ENCODE results near the gene SAMM50. TPM values are rescaled to one million over a fixed set of nuclear protein-coding genes. Genes with fewer than 3 reads are reported as not detected.

SAMM50 gene
- total and polyA plus RNA-seq, 10 of the 15 experiments (the other 5 are each of a cell fraction or from before 2014, with no cell fraction given) = 38.2 to 126 (median 62.4) TPM

- RAD21 ChIA-PET (ENCODE audit: unreplicated experiment) = interaction anchor here (1.5 to 4.9 kb wide), 3 partner anchors 20 to 45 kb away, joined by 6 to 42 read pairs (median 10); no protein-coding TSS in a partner anchor
- POLR2A ChIA-PET = interaction anchor here (0.5 to 3.6 kb wide), 10 partner anchors 12 to 524 kb away, joined by 3 to 23 read pairs (median 5); partner anchors contain the start of gene PARVG
- TF ChIP-seq ESRRA (IDR thresholded peaks at IDR 0.05; ENCODE audit: low read length) (no peak), ZNF274 (IDR thresholded peaks at IDR 0.05; ENCODE audit: insufficient read depth, insufficient read length) (no peak), TCF3 (IDR thresholded peaks at IDR 0.05; ENCODE audit: borderline replicate concordance, insufficient read depth, low read depth, low read length) (no peak), ZNF687 (IDR thresholded peaks at IDR 0.05) (peak; percentile 93), MYC (IDR thresholded peaks at IDR 0.05; ENCODE audit: insufficient read depth, insufficient read length, insufficient replicate concordance, low read length, severe bottlenecking) (peak; percentile 90), CREB1 (IDR thresholded peaks at IDR 0.05; ENCODE audit: low read depth) (no peak), SMARCA5 (IDR thresholded peaks at IDR 0.05) (no peak), EGR1 (IDR thresholded peaks at IDR 0.05; ENCODE audit: borderline replicate concordance in 1 of 2, low read depth in 2 of 2, low read length in 2 of 2) (peak in 1 of 2 experiments; percentile 77; a peak in 2 of 3 replicates), BACH1 (IDR thresholded peaks at IDR 0.05; ENCODE audit: borderline replicate concordance) (0 out of 2 replicates have a peak, but pooled peaks have one; percentile 5), MXI1 (IDR thresholded peaks at IDR 0.05; ENCODE audit: low read depth, low read length) (peak; percentile 96), RAD21 (IDR thresholded peaks at IDR 0.05; ENCODE audit: insufficient read depth, low read depth, low read length) (no peak), MTA3 (IDR thresholded peaks at IDR 0.05; ENCODE audit: borderline replicate concordance, low read length) (no peak), SUPT20H (IDR thresholded peaks at IDR 0.05; ENCODE audit: borderline replicate concordance, control insufficient read depth, low read depth, low read length) (no peak), NR2F1 (conservative IDR thresholded peaks at IDR 0.05) (peak; percentile 90), IKZF1 (conservative IDR thresholded peaks at IDR 0.05) (peak; percentile 84), BRCA1 (IDR thresholded peaks at IDR 0.05; ENCODE audit: low read depth, low read length) (no peak), WRNIP1 (IDR thresholded peaks at IDR 0.05; ENCODE audit: borderline replicate concordance, low read depth, low read length) (no peak), GATAD2B (conservative IDR thresholded peaks at IDR 0.05; ENCODE audit: low read depth) (peak; percentile 73), SMAD5 (IDR thresholded peaks at IDR 0.05; ENCODE audit: low read depth) (no peak), MAX (IDR thresholded peaks at IDR 0.05; ENCODE audit: low read depth, low read length) (peak; percentile 70; the same call in 1 of the 2 replicates)
Observed at GRCh38 chr22:44023404-44024287, 68.4 kb downstream of the SAMM50 start.

More at GRCh38 chr22:44023404-44024287, 68.4 kb downstream of the SAMM50 start:
- H4K20me1 ChIP-seq (ENCODE audit: control insufficient read depth, insufficient read depth) = no peaks in the 10 kb centered on the region
- 6% methylated on average over 35 of the region's 54 CpGs for WGBS (ENCODE audit: insufficient coverage, insufficient replicate concordance, low lambda C conversion rate, missing lambda C conversion rate)
- H3K4me1 ChIP-seq (ENCODE audit: control insufficient read depth, insufficient read depth, low read length) = peaks cover 11% of the 10 kb centered on the region
- peak overlapping the region; percentile 92 for H3K27ac ChIP-seq (ENCODE audit: control insufficient read depth, insufficient read depth)
- H3K4me3 ChIP-seq = peak overlapping the region; percentile 91
- peak overlapping the region; percentile 78 for H3K4me2 ChIP-seq (ENCODE audit: control insufficient read depth, insufficient read depth)
- TSS peak; percentile 41 for BruUV-seq (replicated peaks)
- in situ Hi-C loops (cut with MboI) = no loop called here
- peaks cover 64% of the 10 kb centered on the region for H3K79me2 ChIP-seq (ENCODE audit: control insufficient read depth, insufficient read depth, low read length)
- ATAC-seq (peak; percentile 12), FAIRE-seq (no peak), DNase-seq (ENCODE audit: low read depth, low spot score) (no peak)
- H3K9me3 ChIP-seq (replicated peaks; ENCODE audit: control insufficient read depth, insufficient read depth, low read length) = no peaks in the 10 kb centered on the region
- intact Hi-C loops (cut with micrococcal nuclease; ENCODE audit: unreplicated experiment) = no loop called here
- CTCF ChIA-PET = interaction anchor here (1.2 to 9.4 kb wide), 3 partner anchors 10 to 58 kb away, joined by 3 to 74 read pairs (median 7); no protein-coding TSS in a partner anchor
- peak overlapping the region; percentile 88 for H3K9ac ChIP-seq (ENCODE audit: control insufficient read depth, insufficient read depth, low read length)
- peaks cover 0 to 8% of the 10 kb centered on the region in 2 experiments; a peak in 1 of 4 replicates for H3K36me3 ChIP-seq (ENCODE audit: control insufficient read depth in 2 of 2, insufficient read depth in 2 of 2, low read length in 1 of 2)
- SMC1A ChIA-PET (ENCODE audit: uncharacterized antibody, unreplicated experiment) = interaction anchor here (0.6 to 3.8 kb wide), 9 partner anchors 9 to 1901 kb away, joined by 3 to 13 read pairs (median 4); no protein-coding TSS in a partner anchor
- H2AFZ ChIP-seq (ENCODE audit: control insufficient read depth, low read depth, low read length) = peak overlapping the region; percentile 77
- no peaks in the 10 kb centered on the region for H3K27me3 ChIP-seq (replicated peaks in 1 of 2; ENCODE audit: control insufficient read depth in 2 of 2, insufficient read depth in 2 of 2, low read length in 1 of 2)

All from GM12878 (cell line).